Neural cell (in vitro differentiated cells): ENCODE results near the gene RTN4R. TPM values are rescaled to one million over a fixed set of nuclear protein-coding genes. Genes with fewer than 3 reads are reported as not detected.

Experiments used
- H2AFZ ChIP-seq: fragments of 200-600, 300-800 bp; sonication (generic), shearing (Covaris generic); 2 replicates; pipeline ENCODE4 v1.6.0; 2014; ENCODE audit warnings: low read depth, mild to moderate bottlenecking, antibody characterized with exemption, low read length, moderate library complexity
- H3F3A ChIP-seq: fragments of 200-600 bp; shearing (Covaris generic); 2 replicates; pipeline ENCODE4 v1.6.1; 2016; ENCODE audit warnings: mild to moderate bottlenecking, moderate library complexity, mixed read lengths, antibody characterized with exemption, low read length; ENCODE audit not compliant: insufficient read depth, poor library complexity, severe bottlenecking
- H3K27ac ChIP-seq: fragments of 200-600, 300-800 bp; sonication (generic), shearing (Covaris generic); 2 replicates; pipeline ENCODE4 v1.5.1; 2014; ENCODE audit warnings: mild to moderate bottlenecking, low read length, moderate library complexity
- H3K27me3 ChIP-seq: fragments of 300-800, 200-600 bp; sonication (generic), shearing (Covaris generic); 2 replicates; pipeline ENCODE4 v1.6.0; 2014; ENCODE audit warnings: mild to moderate bottlenecking, low read depth, low read length, moderate library complexity; ENCODE audit not compliant: insufficient read depth
- H3K36me3 ChIP-seq: fragments of 300-800, 200-600 bp; sonication (generic), shearing (Covaris generic); 2 replicates; pipeline ENCODE4 v1.5.1; 2014; ENCODE audit warnings: mild to moderate bottlenecking, antibody characterized with exemption, low read length, moderate library complexity; ENCODE audit not compliant: insufficient read depth
- H3K4me2 ChIP-seq: fragments of 300-800, 200-600 bp; sonication (generic), shearing (Covaris generic); 2 replicates; pipeline ENCODE4 v1.6.0; 2014; ENCODE audit warnings: mild to moderate bottlenecking, low read length
- H3K4me3 ChIP-seq: fragments of 300-800, 200-600 bp; sonication (generic), shearing (Covaris generic); 2 replicates; pipeline ENCODE4 v1.5.1; 2014; ENCODE audit warnings: mild to moderate bottlenecking, low read length, moderate library complexity
- H3K79me2 ChIP-seq: fragments of 200-600 bp; shearing (Covaris generic); replicated peaks from 2 replicates; pipeline ENCODE4 v1.6.0; 2014; ENCODE audit warnings: mild to moderate bottlenecking, low read length, moderate library complexity; ENCODE audit not compliant: insufficient read depth
- H3K9ac ChIP-seq: fragments of 300-800, 200-600 bp; sonication (generic), shearing (Covaris generic); 2 replicates; pipeline ENCODE4 v1.6.1; 2016; ENCODE audit warnings: mild to moderate bottlenecking, low read length, mixed read lengths
- H3K9me2 ChIP-seq: fragments of 200-600 bp; shearing (Covaris generic); 2 replicates; pipeline ENCODE4 v1.6.1; 2016; ENCODE audit warnings: mild to moderate bottlenecking, low read length, mixed read lengths; ENCODE audit not compliant: insufficient read depth
- H3K9me3 ChIP-seq: fragments of 200-600, 300-800 bp; sonication (generic), shearing (Covaris generic); 2 replicates; pipeline ENCODE4 v1.6.1; 2016; ENCODE audit warnings: mild to moderate bottlenecking, mixed run types, low read length, moderate library complexity, mixed read lengths
- H4K20me1 ChIP-seq: fragments of 200-600 bp; shearing (Covaris generic); 2 replicates; pipeline ENCODE4 v1.6.1; 2016; ENCODE audit warnings: mild to moderate bottlenecking, mixed run types; ENCODE audit not compliant: insufficient read depth
- EP300 ChIP-seq: fragments of 450-650 bp; conservative IDR thresholded peaks from 2 replicates; pipeline ENCODE4 v1.6.1; 2014; ENCODE audit warnings: antibody characterized with exemption, mild to moderate bottlenecking, moderate library complexity; ENCODE audit not compliant: poor library complexity, severe bottlenecking
- EZH2 ChIP-seq: fragments of 200-600, 300-800 bp; shearing (Covaris generic), sonication (generic); IDR thresholded peaks from 2 replicates; pipeline ENCODE4 v1.6.1; 2014; ENCODE audit warnings: antibody characterized with exemption, low read length, borderline replicate concordance, mild to moderate bottlenecking; ENCODE audit not compliant: insufficient read depth, poor library complexity, severe bottlenecking
- MXI1 ChIP-seq: fragments of 450-650 bp; conservative IDR thresholded peaks from 2 replicates; pipeline ENCODE4 v1.6.1; 2014; ENCODE audit warnings: antibody characterized with exemption, mild to moderate bottlenecking; ENCODE audit not compliant: poor library complexity, severe bottlenecking
- POLR2AphosphoS5 ChIP-seq: IDR thresholded peaks from 2 replicates; pipeline ENCODE4 v1.6.1; 2012
- RAD21 ChIP-seq: fragments of 450-650 bp; conservative IDR thresholded peaks from 2 replicates; pipeline ENCODE4 v1.6.1; 2014; ENCODE audit warnings: antibody characterized with exemption, mild to moderate bottlenecking, moderate library complexity
- REST ChIP-seq: IDR thresholded peaks from 2 replicates; pipeline ENCODE4 v1.6.1; 2012; ENCODE audit warnings: borderline replicate concordance
- SMC3 ChIP-seq: fragments of 450-650 bp; conservative IDR thresholded peaks from 2 replicates; pipeline ENCODE4 v1.6.1; 2014; ENCODE audit warnings: antibody characterized with exemption, mild to moderate bottlenecking, moderate library complexity; ENCODE audit not compliant: poor library complexity
- TAF1 ChIP-seq: IDR thresholded peaks from 2 replicates; pipeline ENCODE4 v1.6.1; 2012; ENCODE audit warnings: low read depth
- polyA plus RNA-seq: library from polyadenylated mRNA; depleted of rRNA; stranded (reverse); fragments of >200 nt; gene quantifications from 2 replicates; pipeline ENCODE4 v1.2.3, GENCODE V29; 2014
- TF ChIP-seq, protein P1 (sequence below): fragments of 450-650 bp; IDR thresholded peaks from 2 replicates; pipeline ENCODE4 v1.5.1; 2014; ENCODE audit warnings: antibody characterized with exemption, mild to moderate bottlenecking, moderate library complexity; ENCODE audit not compliant: poor library complexity, severe bottlenecking

The RTN4R gene
- polyA plus RNA-seq, 1 donor from 2014 or later: 13.6 TPM

DNA sequence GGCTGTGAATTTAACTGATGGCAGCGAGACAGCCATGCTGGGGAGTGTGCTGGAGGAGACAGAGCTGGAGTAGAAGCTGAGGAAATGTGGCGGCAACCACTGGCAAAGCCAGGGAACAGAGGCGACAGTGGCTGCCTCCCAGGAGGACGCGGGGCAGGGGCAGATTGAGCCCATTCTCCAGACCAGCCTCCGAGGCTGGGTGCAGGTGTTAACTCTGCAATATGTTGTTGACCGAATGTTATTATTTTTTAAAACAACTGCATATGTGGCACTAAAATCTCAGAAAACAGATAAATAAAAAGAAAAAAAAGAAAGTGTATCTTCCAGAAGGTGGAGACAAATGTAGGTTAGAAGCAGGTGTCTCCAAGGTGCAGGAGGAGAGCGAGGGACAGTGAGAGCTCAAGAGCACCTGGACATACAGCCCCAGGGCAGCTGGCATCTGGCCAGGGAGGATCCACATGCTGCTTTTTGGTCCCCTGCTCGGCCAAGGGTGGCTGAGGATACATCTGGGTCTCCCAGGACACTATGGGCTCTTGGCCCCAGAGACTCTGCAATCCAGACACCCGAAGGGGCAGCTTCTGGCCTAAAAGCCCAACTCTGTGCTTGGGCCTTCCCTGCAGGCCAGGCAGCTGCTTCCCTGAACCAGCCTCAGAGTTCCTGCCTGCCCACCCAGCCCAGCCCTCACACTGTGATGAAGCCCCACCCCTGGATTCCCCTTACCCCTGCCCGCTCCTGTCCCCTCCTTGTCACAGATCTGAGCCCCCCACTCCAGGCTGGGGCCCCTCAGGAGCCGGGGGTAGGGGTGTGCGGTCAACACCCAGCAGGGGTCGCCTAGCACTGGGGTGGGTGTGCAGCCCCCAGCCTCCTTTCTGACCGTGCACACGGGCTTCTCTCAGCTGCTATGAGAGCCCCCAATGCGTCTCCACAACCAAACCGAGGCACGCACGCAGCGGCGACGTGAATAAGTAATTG, 12.9 kb downstream of the RTN4R start:
- H3K9me3 ChIP-seq: no peaks in the 10 kb centered on the region
- TF ChIP-seq EP300 (no peak), RAD21 (no peak), POLR2AphosphoS5 (no peak), MXI1 (no peak), EZH2 (no peak), SMC3 (no peak), TAF1 (no peak), REST (no peak)
- TF ChIP-seq, protein P1, sequence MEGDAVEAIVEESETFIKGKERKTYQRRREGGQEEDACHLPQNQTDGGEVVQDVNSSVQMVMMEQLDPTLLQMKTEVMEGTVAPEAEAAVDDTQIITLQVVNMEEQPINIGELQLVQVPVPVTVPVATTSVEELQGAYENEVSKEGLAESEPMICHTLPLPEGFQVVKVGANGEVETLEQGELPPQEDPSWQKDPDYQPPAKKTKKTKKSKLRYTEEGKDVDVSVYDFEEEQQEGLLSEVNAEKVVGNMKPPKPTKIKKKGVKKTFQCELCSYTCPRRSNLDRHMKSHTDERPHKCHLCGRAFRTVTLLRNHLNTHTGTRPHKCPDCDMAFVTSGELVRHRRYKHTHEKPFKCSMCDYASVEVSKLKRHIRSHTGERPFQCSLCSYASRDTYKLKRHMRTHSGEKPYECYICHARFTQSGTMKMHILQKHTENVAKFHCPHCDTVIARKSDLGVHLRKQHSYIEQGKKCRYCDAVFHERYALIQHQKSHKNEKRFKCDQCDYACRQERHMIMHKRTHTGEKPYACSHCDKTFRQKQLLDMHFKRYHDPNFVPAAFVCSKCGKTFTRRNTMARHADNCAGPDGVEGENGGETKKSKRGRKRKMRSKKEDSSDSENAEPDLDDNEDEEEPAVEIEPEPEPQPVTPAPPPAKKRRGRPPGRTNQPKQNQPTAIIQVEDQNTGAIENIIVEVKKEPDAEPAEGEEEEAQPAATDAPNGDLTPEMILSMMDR: no peak
- no peak overlapping the region for H3K27ac ChIP-seq

DNA sequence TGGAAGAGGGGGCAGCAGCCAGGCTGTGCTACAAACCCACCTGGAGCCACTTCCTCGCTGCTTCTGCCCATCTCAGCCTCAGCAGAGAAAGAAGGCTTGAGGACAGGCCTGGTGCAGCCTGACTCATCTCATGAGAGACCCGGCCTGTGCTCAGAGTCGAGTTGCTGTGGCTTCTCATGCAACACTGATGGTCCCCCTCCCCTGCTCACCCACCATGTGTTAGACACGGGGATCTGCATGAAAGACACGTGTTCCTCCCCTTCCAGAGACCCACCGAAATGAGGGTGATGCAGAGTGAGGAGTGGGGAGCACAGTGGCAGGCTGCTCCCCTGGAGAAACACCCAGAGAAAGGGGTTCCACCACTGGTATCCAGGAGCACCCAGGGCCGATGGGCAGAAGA, 15.0 kb downstream of the RTN4R start:
- no peaks in the 10 kb centered on the region for H3K9me3 ChIP-seq
- no peak overlapping the region for H3K4me2 ChIP-seq
- no peaks in the 10 kb centered on the region for H3K27me3 ChIP-seq
- TF ChIP-seq EZH2 (no peak), EP300 (no peak), REST (no peak)
- H4K20me1 ChIP-seq: no peaks in the 10 kb centered on the region
- H3K36me3 ChIP-seq: no peaks in the 10 kb centered on the region
- H3K27ac ChIP-seq: no peak overlapping the region
- no peak overlapping the region for H2AFZ ChIP-seq
- no peaks in the 10 kb centered on the region for H3K9me2 ChIP-seq
- H3K79me2 ChIP-seq: no peaks in the 10 kb centered on the region
- no peak overlapping the region for H3K4me3 ChIP-seq
- H3K9ac ChIP-seq: no peak overlapping the region
- H3F3A ChIP-seq: no peaks in the 10 kb centered on the region

More for the DNA sequence above, 12.9 kb downstream of the RTN4R start:
- Histone ChIP-seq H3K4me2 (no peak overlapping the region), H3K27me3 (no peaks in the 10 kb centered on the region), H3K4me3 (no peak overlapping the region), H3K36me3 (no peaks in the 10 kb centered on the region), H3K9ac (no peak overlapping the region), H2AFZ (no peak overlapping the region), H3K79me2 (no peaks in the 10 kb centered on the region), H3K9me2 (no peaks in the 10 kb centered on the region), H4K20me1 (no peaks in the 10 kb centered on the region), H3F3A (no peaks in the 10 kb centered on the region)
